HepG2 (cell line): Measurements from ENCODE around the gene PPP1R9B. TPM values are rescaled to one million over a fixed set of nuclear protein-coding genes. Genes with fewer than 3 reads are reported as not detected.
A peak's percentile ranks its signal among the peaks of the same experiment; 100 is the strongest.

ENCODE experiments used
- BCLAF1 ChIP-seq: fragments of 450-650 bp; IDR thresholded peaks from 2 replicates; pipeline ENCODE4 v1.6.1; 2017; ENCODE audit warnings: mild to moderate bottlenecking
- DMAP1 ChIP-seq: IDR thresholded peaks from 2 replicates; pipeline ENCODE4 v1.6.1; 2016
- NFE2L1 ChIP-seq: sonication (generic); formaldehyde crosslinking; IDR thresholded peaks from 2 replicates; pipeline ENCODE4 v1.4.0; 2020; ENCODE audit warnings: missing genetic modification reagents, mild to moderate bottlenecking, borderline replicate concordance
- NR2F2 ChIP-seq: IDR thresholded peaks from 2 replicates; pipeline ENCODE4 v1.6.1; 2012; ENCODE audit warnings: low read depth, inconsistent platforms, borderline replicate concordance
- THAP9 ChIP-seq: sonication (generic); formaldehyde crosslinking; IDR thresholded peaks from 2 replicates; pipeline ENCODE4; 2020; ENCODE audit warnings: missing genetic modification reagents, mild to moderate bottlenecking, borderline replicate concordance
- ZBTB7A ChIP-seq: sonication (generic); formaldehyde crosslinking; IDR thresholded peaks from 2 replicates; pipeline ENCODE4 v1.8.0; 2022; ENCODE audit warnings: mild to moderate bottlenecking, missing genetic modification reagents
- ZNF24 ChIP-seq: fragments of 450-650 bp; IDR thresholded peaks from 2 replicates; pipeline ENCODE4 v1.6.1; 2017; ENCODE audit warnings: antibody characterized with exemption, mild to moderate bottlenecking
- ZNF333 ChIP-seq: sonication (generic); formaldehyde crosslinking; IDR thresholded peaks from 2 replicates; pipeline ENCODE4 v1.4.0; 2020; ENCODE audit warnings: mild to moderate bottlenecking, missing genetic modification reagents, borderline replicate concordance
- ZNF766 ChIP-seq: sonication (generic); formaldehyde crosslinking; IDR thresholded peaks from 2 replicates; pipeline ENCODE4 v1.5.0; 2020; ENCODE audit warnings: missing genetic modification reagents, borderline replicate concordance
- ZNF790 ChIP-seq: sonication (generic); formaldehyde crosslinking; IDR thresholded peaks from 2 replicates; pipeline ENCODE4 v1.8.0; 2022; ENCODE audit warnings: missing genetic modification reagents, mild to moderate bottlenecking, borderline replicate concordance
- polyA plus RNA-seq, 8 experiments: library from polyadenylated mRNA; depleted of rRNA in 3 of 8; stranded (reverse) in 7 of 8; unstranded in 1 of 8; fragments of >200 nt; fragmentation: Illumina TruSeq in 4 of 8; extraction: Trizol in 4 of 8; gene quantifications; 2 replicates each; pipeline versions ENCODE4 v1.2.1 to v1.2.3, GENCODE V29; 2011 to 2016; ENCODE audit warnings: low read depth in 4 of 8, missing spikeins in 1 of 8, mixed read lengths in 1 of 8; ENCODE audit not compliant: insufficient read depth in 1 of 8
- total RNA-seq, 5 experiments: library from RNA; depleted of rRNA; stranded (reverse); fragments of >200 nt; fragmentation: Illumina TruSeq; extraction: Trizol; gene quantifications; 2 replicates each; pipeline ENCODE4 v1.2.3, GENCODE V29; 2016; ENCODE audit warnings: low read depth in 1 of 5
- TF ChIP-seq, protein P1 (sequence below): sonication (generic); formaldehyde crosslinking; IDR thresholded peaks from 2 replicates; pipeline ENCODE4 v1.4.0; 2020; ENCODE audit warnings: missing genetic modification reagents, borderline replicate concordance

Gene PPP1R9B
- total and polyA plus RNA-seq, 2 of the 13 experiments (the other 11 are each of a cell fraction or from before 2014, with no cell fraction given): 9.4 to 15.8 TPM

- TF ChIP-seq THAP9 (CRISPR knock-in tag): no peak
- no peak; the same call in 1 of the 2 replicates for TF ChIP-seq NR2F2
- no peak for TF ChIP-seq ZNF790 (CRISPR knock-in tag)
- TF ChIP-seq, protein P1, sequence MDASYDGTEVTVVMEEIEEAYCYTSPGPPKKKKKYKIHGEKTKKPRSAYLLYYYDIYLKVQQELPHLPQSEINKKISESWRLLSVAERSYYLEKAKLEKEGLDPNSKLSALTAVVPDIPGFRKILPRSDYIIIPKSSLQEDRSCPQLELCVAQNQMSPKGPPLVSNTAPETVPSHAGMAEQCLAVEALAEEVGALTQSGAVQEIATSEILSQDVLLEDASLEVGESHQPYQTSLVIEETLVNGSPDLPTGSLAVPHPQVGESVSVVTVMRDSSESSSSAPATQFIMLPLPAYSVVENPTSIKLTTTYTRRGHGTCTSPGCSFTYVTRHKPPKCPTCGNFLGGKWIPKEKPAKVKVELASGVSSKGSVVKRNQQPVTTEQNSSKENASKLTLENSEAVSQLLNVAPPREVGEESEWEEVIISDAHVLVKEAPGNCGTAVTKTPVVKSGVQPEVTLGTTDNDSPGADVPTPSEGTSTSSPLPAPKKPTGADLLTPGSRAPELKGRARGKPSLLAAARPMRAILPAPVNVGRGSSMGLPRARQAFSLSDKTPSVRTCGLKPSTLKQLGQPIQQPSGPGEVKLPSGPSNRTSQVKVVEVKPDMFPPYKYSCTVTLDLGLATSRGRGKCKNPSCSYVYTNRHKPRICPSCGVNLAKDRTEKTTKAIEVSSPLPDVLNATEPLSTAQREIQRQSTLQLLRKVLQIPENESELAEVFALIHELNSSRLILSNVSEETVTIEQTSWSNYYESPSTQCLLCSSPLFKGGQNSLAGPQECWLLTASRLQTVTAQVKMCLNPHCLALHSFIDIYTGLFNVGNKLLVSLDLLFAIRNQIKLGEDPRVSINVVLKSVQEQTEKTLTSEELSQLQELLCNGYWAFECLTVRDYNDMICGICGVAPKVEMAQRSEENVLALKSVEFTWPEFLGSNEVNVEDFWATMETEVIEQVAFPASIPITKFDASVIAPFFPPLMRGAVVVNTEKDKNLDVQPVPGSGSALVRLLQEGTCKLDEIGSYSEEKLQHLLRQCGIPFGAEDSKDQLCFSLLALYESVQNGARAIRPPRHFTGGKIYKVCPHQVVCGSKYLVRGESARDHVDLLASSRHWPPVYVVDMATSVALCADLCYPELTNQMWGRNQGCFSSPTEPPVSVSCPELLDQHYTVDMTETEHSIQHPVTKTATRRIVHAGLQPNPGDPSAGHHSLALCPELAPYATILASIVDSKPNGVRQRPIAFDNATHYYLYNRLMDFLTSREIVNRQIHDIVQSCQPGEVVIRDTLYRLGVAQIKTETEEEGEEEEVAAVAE: no peak
- no peak for TF ChIP-seq ZNF766
- TF ChIP-seq ZBTB7A (CRISPR knock-in tag): no peak
- TF ChIP-seq DMAP1 (CRISPR knock-in tag): peak; percentile 81
- no peak for TF ChIP-seq ZNF24
- TF ChIP-seq BCLAF1: no peak
- 0 out of 2 replicates have a peak, but pooled peaks have one; percentile 40 for TF ChIP-seq ZNF333 (CRISPR knock-in tag)
- no peak for TF ChIP-seq NFE2L1 (CRISPR knock-in tag)
Observed at GRCh38 chr17:50177983-50178834, 27.7 kb upstream of the PPP1R9B start (continued).
